HG03060 (cell line): ENCODE data around the gene HCRTR1.

Source experiments
- ATAC-seq: cut with Tn5 transposase; IDR thresholded peaks from one replicate; pipeline ENCODE4 v1.9.1; 2021; ENCODE audit warnings: low read depth, moderate number of reproducible peaks; ENCODE audit not compliant: unreplicated experiment

Gene HCRTR1

DNA sequence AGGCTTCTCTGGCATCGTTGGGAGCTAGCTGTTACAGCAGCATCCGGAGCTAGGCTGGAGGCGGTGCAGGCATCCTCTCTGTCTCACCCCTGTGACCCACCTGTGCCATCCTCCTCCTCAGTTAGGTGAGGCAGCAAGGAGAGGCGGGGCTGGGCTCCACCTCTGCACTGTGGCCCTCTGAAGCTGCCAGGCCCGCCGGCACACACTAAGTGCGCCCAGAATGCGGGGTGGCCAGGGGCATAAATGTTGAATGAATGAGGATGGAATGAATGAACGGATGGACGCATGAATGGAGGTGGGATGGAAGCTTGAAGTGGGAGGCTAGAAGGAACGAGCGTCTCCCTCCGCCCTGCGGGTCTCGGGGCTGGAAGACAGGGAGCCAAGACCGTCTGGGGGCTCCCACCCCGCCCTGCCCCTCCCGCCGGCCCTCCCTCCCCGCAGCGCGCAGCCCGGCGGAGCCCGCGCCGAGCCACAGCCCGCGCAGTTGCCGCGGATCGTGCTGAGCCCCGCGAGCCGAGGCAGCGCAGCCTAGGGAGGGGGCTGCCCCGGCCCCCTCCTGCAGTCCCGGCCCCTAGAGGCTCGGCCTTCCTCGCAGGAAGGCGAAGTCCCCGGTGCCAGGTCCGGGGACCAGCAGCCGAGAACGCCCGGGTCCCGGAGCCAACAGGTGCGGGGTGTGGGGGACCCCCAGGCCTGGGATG lies at the start of gene HCRTR1:
Gene HCRTR1, plus strand, starts transcription at position 472 of the 698 bp plus-strand sequence. CDS start 1,504 bp downstream, outside the sequence.
- no peak for ATAC-seq

DNA sequence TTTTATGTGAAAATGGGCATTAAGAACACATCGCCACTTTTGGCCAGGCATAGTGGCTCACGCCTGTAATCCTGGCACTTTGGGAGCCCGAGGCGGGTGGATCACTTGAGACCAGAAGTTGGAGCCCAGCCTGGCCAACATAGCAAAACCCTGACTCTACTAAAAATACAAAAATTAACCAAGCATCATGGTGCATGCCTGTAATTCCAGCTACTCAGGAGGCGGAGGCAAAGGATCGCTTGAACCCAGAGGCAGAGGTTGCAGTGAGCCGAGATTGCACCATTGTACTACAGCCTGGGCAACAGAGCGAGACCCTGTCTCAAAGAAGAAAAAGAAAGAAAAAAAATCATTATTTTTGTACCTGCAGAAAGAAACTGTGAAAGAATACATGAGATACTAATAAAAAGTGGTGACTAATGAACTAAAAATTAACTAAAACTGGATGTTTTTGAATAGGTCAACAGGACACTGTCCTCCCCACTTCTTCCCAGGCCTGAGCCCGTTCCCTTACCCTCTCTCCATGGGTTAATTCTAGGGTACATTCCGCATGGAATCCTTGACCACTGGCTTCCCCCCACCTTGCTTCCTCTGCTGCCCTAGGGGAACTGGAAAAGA lies 49.4 kb upstream of the HCRTR1 start:
- no peak for ATAC-seq

DNA sequence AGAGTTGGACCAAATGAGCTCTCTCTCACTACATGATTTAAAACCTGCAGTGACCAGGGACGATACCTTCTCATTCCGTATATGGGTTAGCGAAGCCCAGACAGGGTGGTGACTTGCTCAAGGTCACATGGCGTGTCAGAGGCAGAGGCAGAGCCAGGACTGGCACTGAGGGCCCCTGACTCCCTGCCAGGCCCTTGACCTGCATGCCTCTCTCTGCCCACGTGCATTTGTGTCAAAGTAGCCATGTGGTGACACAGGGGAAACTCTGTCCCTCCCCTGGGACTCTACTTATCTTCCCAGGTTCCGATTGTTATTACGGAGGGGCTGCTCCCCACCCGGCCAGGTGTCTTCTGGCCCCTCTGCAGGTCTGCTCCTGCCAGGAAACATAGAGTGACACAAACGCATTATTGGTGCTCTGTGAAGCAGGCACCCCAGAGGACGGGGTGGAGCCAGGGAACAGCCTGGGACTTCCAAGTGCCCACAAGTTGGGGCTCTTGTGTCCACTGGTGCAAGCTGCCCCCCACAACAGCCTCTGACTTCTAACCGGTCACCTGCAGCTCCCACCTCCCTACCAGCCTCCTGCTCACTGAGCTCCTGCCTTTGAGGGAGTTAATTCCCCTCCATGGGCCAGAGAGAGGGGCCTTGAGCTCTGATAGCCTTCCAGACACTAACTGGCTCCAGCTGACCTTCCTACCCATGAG lies 48.4 kb upstream of the HCRTR1 start:
- no peak for ATAC-seq

DNA sequence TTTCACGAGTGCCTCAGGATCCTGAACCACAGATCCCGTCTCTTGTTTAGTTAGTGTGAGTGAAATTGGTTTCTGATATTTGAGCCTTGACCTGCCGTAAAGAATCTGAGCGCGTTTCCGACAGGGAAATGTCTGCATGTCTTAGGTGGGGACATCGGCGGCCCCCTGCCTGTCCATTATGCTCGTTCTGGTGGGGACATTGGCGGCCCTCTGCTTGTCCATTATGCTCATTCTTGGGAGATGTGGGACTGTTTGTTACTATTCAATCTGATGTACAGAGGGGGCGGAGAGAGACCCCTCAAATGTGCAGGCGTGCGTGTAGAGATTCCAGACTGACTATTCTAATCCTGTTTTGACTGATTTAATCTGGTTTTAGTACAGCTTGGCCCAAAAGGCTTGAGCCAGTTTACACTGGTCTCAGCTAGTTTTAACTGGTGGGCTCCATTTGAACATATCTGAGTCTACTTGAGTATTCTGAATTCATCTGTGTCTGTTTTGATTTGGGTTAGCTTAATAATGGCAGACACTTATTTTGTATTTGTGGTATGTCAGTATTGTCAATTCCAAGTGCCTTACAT lies 47.8 kb upstream of the HCRTR1 start:
- no peak for ATAC-seq

DNA sequence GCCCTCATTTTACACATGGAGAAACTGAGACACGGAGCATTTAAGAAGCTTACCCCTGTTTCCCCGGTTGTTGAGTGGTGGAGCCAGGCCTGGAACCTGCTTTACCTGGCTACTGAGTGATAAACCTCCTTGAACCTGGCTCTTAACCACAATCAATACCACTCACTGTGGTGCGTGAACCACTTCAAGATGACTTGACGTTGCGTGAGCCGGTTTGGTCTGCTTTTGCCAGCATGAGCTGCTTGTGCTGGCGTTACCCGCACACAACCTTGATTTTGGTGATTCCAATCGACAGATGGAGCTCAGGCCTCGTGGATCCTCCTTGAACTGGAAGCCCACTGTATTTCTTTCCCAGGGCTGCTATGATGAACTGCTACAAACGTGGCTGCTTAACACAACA lies 47.3 kb upstream of the HCRTR1 start:
- no peak for ATAC-seq

DNA sequence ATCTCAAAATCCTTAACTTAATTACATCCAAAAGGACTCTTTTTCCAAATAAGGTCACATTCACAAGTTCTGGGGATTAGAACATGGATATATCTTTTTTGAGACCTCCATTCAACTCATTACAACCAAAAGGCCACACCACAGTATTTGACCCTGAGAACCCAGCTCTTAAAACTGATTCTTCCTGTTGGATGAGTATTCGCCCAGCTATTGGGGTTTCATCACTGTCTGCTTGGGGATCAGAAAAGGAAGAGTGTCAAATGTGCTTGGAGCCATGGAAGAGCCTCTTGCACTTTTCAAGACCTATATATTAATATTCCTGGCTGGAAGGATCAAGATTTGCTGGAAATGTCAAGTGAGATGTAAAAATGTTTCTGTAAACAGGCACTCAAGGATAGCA lies 46.6 kb upstream of the HCRTR1 start:
- no peak for ATAC-seq

DNA sequence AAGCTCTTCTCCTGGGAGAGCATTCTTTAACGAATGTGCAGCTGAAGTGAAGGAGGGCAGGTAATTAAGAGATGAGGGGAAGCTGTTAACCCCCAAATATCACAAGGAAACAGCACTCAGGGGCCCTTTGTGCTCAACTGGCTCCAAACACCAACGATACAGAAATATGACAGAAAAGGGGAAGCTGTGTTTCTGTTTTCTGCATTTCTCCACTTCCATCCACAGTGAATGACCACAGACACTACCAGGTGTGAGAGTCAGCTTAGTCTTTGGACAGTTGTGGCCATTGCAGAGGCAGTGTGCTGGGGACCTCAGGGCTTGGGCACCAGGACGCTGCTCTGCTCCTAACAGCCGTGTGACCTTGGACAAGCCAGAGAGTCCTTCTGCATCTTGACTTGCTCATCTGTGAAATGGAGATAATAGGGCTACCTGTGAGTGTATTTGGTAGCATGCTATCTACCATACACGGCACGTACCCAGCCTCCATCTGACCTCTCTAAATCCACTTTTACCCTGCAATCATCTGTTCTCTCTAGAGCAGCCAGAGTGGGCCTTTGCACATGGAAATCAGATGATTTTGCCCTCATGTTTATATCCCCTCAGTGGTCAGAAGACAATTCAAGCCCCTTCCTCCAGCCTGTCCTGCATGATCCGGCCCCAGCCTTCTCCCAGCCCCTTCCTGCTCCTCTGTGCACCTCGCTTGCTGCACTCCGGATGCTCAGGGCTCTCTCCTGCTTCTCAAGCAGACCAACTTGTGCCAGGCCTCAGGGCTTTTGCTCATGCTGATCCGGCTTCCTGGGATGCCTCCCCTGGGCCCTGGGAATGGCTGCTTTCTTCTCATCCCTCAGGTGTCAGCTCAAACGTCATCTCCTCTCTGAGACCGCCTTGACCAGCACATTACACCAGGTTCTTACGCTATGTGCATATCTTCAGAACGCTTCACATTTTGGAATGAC lies 45.9 kb upstream of the HCRTR1 start:
- ATAC-seq, result no peak

DNA sequence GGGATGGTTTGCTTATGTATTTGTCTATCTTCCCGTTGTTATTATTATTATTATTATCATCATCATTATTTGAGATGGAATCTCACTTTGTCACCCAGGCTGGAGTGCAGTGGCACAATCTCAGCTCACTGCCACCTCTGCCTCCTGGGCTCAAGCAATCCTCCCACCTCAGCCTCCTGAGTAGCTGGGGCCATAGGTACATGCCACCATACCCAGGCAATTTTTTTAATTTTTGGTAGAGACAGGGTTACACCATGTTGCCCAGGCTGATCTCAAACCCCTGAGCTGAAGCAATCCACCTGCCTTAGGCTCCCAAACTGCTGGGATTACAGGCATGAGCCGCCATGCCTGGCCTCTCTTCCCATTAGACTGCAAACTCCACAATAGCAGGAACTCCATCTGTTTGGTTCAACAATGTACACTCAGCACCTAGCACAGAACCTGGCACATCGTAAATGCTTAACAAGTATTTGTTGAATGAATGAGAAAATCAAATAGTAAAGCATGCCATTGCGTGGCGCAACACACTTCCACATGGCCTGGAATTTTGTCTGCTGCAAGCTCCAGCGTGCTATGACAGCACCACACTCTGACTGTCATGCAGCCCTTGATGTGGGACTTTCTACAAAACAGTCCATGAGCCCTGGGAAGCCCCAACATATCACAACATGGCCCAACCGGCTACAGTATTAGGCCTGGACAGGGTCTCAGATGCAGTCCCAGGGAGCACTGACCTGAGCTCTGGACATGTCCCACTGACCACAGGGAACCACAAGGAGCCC lies 45.0 kb upstream of the HCRTR1 start:
- no peak for ATAC-seq

DNA sequence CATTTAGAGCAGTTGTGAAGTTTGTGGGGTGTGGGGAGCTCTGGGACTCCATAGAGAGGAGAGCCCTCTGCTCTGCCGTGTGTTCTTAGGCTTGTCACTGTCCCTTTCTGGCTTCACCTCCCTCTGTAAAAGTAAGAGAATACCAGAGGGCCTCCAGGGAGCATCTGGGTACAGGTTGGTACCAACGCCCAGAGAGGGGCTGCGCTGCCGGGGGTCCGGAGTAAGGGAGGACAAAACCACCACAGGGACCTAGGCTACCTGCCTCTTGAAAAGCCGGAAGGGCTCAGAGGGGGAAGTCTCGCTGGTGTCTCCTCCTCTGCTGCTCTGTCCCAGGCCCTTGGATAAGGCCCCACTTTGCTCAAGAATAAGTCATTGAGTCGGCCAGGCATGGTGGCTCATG lies 44.2 kb upstream of the HCRTR1 start:
- ATAC-seq, result no peak

DNA sequence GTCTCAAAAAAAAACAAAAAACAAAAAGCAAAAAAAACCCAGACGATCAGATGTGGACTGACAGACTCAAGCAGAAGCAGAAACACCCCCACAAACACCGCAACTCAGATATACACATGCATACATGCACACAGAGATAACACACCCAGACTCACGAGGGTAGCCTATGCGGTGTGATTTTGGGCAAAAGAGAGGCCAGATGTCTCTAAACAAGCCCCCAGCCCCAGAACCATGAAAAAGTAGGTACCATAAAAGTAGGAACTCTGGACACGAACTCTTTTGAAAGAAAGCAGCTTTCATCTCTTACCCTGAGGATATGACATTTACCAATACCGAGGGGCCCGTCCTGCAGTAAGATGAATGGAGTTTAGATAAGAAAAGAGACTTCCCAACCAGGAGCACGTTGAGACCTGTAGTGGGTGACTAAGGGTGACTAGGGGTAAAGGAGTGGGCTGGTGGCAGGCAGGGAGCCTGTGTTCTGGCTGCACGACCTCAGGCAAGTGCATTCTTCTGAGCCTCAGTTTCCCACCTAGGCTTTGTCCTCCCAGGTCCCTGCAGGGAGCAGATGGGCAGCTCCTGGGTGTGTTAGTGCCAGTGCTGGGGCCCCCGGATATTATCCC lies 42.6 kb upstream of the HCRTR1 start:
- no peak for ATAC-seq

DNA sequence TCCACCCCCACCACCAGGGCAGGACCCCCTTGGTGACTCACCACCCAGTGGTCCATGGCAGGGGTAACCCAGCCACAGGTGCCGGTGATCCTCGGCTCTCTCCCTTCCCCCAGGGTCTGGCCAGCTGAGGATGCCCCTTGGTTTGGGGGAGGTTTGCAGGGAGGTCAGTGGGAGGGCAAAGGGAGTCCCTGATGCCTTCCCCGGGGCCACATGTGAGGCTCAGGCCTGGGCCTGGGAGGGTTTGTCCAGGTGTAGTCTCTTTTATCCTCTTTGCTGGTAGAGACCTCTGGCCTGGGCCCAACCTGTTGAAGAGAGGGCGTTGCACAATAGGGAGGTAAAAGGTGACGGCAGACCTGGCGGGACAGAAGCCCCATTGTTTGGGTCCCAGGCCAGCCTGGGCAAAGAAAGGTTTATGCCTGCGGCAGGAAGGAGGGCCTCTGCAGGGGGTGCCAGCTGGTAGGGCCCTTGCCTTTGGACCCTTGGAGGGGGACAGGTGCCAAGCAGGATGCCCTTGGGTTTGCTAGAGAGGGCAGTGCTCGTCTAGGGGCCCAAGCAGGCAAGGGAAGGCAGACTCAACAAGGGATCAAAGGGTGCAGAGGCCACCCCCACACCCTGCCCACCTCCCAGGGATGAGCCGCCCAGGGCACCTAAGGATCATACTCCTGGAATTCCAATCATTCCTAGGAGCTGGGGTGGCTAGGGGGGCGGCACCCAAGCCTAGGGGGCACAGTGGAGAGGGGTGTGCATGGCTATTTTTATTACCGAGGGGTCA lies 41.9 kb upstream of the HCRTR1 start:
- ATAC-seq, result no peak

DNA sequence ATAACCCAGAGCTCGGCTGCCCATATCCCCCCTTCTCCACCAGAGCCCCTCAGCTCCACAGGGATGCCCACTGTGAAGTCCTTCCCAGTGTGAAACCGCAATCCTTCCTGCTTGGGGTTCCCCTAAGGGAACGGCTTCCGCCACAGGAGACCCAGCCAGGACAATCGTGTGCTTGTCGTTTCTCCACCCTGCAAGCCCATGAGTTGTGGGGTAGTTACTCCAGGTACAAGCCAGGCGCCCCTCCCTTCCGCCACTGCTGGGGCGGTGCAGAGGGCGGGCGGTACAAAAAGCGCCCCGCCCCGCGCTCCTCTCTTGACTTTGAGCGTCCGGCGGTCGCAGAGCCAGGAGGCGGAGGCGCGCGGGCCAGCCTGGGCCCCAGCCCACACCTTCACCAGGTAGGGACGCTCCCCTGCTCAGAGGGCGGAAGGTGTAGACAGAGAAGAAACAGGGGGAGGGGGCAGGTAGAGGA lies 41.3 kb upstream of the HCRTR1 start, which contains the start of gene TINAGL1:
Gene TINAGL1, plus strand, starts transcription at position 315 of the 469 bp plus-strand sequence. CDS start 634 bp downstream, outside the sequence.
- no peak for ATAC-seq

DNA sequence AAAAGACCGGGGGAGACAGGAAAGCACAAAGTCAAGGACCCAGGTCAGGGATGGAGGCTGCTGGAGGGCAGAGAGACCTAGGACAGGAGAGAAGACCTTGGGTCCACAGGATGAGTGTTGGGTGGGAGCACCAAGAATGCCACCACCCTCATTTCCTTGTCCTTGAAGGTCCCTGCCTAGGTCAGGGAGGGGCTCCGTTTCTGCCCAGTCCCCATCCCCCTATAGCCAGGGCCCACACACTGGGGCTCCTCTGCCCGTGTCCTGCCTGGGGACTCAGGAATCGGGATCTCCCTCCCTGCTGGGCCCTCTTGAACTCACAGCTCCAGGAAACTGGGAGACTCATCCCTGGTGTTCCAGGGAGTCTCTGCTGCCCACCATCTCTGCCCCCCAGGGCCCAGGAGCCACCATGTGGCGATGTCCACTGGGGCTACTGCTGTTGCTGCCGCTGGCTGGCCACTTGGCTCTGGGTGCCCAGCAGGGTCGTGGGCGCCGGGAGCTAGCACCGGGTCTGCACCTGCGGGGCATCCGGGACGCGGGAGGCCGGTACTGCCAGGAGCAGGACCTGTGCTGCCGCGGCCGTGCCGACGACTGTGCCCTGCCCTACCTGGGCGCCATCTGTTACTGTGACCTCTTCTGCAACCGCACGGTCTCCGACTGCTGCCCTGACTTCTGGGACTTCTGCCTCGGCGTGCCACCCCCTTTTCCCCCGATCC lies 40.6 kb upstream of the HCRTR1 start:
- no peak for ATAC-seq

DNA sequence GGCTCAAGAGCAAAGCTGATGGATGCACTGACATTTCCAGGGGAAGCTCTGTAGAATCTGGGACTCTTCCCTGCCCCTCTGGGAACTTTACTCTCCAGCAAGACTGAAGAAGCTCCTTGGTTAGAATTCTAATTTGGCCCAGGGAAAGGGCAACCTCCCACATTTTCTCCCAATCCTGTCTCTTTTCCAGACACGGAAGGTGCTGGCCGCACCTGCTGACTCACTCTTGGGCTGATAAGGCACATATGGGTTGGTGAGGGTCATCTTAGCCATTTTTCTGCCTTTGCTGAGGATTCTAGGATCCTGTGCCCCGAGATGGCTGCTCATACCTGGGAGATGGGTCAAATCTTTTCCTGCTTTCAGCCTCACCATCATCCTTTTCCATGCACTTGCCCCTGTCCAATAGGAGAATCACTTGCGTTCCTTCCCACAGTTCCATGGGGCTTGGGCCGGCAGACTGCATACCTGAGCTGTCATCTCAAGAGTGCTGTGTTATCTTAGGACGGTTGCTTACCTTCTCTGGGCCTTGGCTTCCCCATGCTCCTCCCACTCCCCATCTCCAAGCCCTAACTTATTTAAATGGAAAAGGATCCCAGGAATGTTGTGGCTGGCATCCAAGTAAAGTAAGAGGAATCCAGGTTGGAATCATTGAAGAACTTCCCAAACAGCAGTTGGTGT lies 39.8 kb upstream of the HCRTR1 start:
- no peak for ATAC-seq

DNA sequence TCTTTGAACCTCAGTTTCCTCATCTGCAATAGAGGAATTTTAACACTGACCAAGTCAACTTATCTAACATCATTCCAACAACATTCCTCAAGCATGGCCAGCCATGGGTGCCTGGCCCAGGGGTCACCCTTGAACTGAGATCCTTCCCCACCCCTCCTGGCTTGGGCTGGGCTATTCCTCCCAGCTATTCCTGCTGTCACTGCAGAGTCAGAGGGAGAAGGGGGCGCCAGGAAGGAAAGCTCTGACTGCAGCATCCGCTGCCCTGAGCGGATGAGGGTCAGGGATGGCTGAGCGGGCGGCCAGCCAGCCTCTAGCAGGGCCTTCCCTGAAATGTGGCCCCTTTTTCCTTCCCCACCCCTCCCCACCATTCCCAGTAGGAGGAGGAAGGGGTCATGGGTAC lies 38.1 kb upstream of the HCRTR1 start:
- no peak for ATAC-seq

DNA sequence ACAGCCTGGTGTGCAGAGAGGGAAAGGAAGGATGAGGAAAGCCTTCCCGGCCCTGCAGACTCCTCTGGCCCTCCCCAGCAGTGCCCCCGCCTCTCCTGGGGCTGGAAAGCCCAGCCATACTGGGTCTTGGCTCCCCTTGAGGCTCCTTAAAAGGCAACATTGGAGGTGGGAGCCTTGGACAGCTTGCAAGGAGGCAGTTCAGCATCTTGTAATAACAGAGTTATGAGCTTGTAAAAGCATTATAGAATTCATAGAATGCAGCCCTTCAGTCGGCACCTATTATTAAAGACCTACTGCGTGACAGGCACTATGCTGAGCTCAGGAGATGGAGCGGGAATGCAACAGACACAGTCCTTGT lies 37.0 kb upstream of the HCRTR1 start:
- ATAC-seq, result no peak
